Panc1 (cell line): ENCODE results near the gene FCHSD2. TPM values are rescaled to one million over a fixed set of nuclear protein-coding genes. Genes with fewer than 3 reads are reported as not detected.

Experiments used
- ATAC-seq: fragments of 200-7000 bp; cut with Tn5 transposase; 2 replicates; pipeline ENCODE4 v1.9.1; 2020; ENCODE audit warnings: mild to moderate bottlenecking, moderate library complexity
- BruUV-seq: library from RNA; stranded (reverse); fragments of 400-500 nt; replicated peaks from 2 replicates; lab custom pipeline; 2021; lab: Mats Ljungman, UMichigan
- CTCF ChIA-PET: fragments of 300-600 bp; sonication (Branson Sonifier 250); formaldehyde crosslinking; loops from one replicate; lab custom pipeline; 2022; ENCODE audit warnings: antibody characterized with exemption; lab: Charles Lee
- POLR2A ChIA-PET: fragments of 300-600 bp; sonication (Branson Sonifier 250); formaldehyde crosslinking; loops from one replicate; lab custom pipeline; 2022; ENCODE audit warnings: antibody characterized with exemption; lab: Charles Lee
- DNase-seq: peaks from one replicate; pipeline ENCODE4 v3.0.0-alpha.2; 2010; ENCODE audit warnings: low read depth, low spot score
- H3K27ac ChIP-seq: 2 replicates; pipeline ENCODE4 v1.5.1; 2011; ENCODE audit warnings: mild to moderate bottlenecking, low read length, inconsistent platforms
- H3K27me3 ChIP-seq: fragments of 200-500 bp; sonication (Bioruptor generic); 2 replicates; pipeline ENCODE4 v1.6.0; 2014; ENCODE audit warnings: low read length, inconsistent platforms; ENCODE audit not compliant: control insufficient read depth, insufficient read depth
- H3K36me3 ChIP-seq: fragments of 200-500 bp; sonication (Bioruptor generic); 2 replicates; pipeline ENCODE4 v1.5.1; 2014; ENCODE audit warnings: inconsistent platforms, mild to moderate bottlenecking, low read length, moderate library complexity; ENCODE audit not compliant: control insufficient read depth, insufficient read depth
- H3K4me1 ChIP-seq: 2 replicates; pipeline ENCODE4 v1.5.1; 2011; ENCODE audit warnings: inconsistent platforms, mild to moderate bottlenecking, low read length, moderate library complexity; ENCODE audit not compliant: control insufficient read depth, insufficient read depth
- H3K4me3 ChIP-seq, 2 experiments: 2 replicates each; pipeline ENCODE4 v1.5.1; 2011 to 2012; ENCODE audit warnings: low read depth in 2 of 2, low read length in 2 of 2, mild to moderate bottlenecking in 2 of 2, inconsistent platforms in 1 of 2, moderate library complexity in 1 of 2
- H3K9me3 ChIP-seq: fragments of 200-500 bp; sonication (Bioruptor generic); 2 replicates; pipeline ENCODE4 v1.5.1; 2014; ENCODE audit warnings: low read depth, mild to moderate bottlenecking, inconsistent platforms, low read length, moderate library complexity; ENCODE audit not compliant: control insufficient read depth, insufficient read depth
- CTCF ChIP-seq: fragments of 450-650 bp; IDR thresholded peaks from 2 replicates; pipeline ENCODE4 v1.5.1; 2017; ENCODE audit warnings: mild to moderate bottlenecking
- POLR2AphosphoS5 ChIP-seq: IDR thresholded peaks from 2 replicates; pipeline ENCODE4 v1.6.1; 2012; ENCODE audit warnings: mild to moderate bottlenecking, low read depth, low read length, moderate library complexity
- REST ChIP-seq, 2 experiments: IDR thresholded peaks; 2 replicates each; pipeline ENCODE4 v1.6.1; 2011 to 2012; ENCODE audit warnings: low read depth in 2 of 2, control low read depth in 1 of 2, low read length in 1 of 2, mild to moderate bottlenecking in 1 of 2, moderate library complexity in 1 of 2; ENCODE audit not compliant: insufficient read depth in 1 of 2
- SIN3A ChIP-seq: IDR thresholded peaks from 2 replicates; pipeline ENCODE4 v1.6.1; 2012; ENCODE audit warnings: low read depth, mild to moderate bottlenecking, low read length, moderate library complexity, borderline replicate concordance; ENCODE audit not compliant: insufficient read depth
- TCF7L2 ChIP-seq: IDR thresholded peaks from 2 replicates; pipeline ENCODE4 v1.6.1; 2011; ENCODE audit warnings: mild to moderate bottlenecking, low read depth, low read length, inconsistent platforms
- in situ Hi-C: cut with HindIII; loops from 2 replicates; pipeline ENCODE4 v1.10.0; 2016; ENCODE audit warnings: low sequenced_read_pairs, low pct_unique_long_range_greater_than_20kb
- intact Hi-C: fragments of 100-400 bp; cut with micrococcal nuclease; formaldehyde crosslinking; loops from one replicate; pipeline ENCODE4 v1.10.0; 2022; ENCODE audit not compliant: unreplicated experiment
- total RNA-seq: library from RNA; stranded (reverse); gene quantifications from one replicate; pipeline ENCODE4 v1.2.1, GENCODE V29; 2021; ENCODE audit not compliant: unreplicated experiment

FCHSD2 gene
- total RNA-seq, 1 experiment from 2014 or later: 31.8 TPM

GRCh38 chr11:73157101-73158010 lies 15.2 kb upstream of the FCHSD2 start:
- H3K27me3 ChIP-seq: no peaks in the 10 kb centered on the region
- ATAC-seq (no peak), DNase-seq (no peak)
- H3K4me1 ChIP-seq: no peaks in the 10 kb centered on the region
- H3K9me3 ChIP-seq: no peaks in the 10 kb centered on the region
- intact Hi-C loops (no loop called here), in situ Hi-C loops (no loop called here)
- ChIA-PET POLR2A (interaction anchor here (0.6 kb wide), 1 partner anchor 30 kb away, joined by 8 read pairs; no protein-coding TSS in a partner anchor), CTCF (no interaction called here)
- no peak for TF ChIP-seq TCF7L2
- no peak for TF ChIP-seq SIN3A
- no peak for TF ChIP-seq POLR2AphosphoS5
- no peak for TF ChIP-seq CTCF
- no peak for TF ChIP-seq REST (IDR thresholded peaks at IDR 0.05; ENCODE audit: insufficient read depth in 1 of 2, low read depth in 2 of 2, low read length in 1 of 2)
- H3K36me3 ChIP-seq: no peaks in the 10 kb centered on the region
- no peak overlapping the region for H3K4me3 ChIP-seq
- BruUV-seq: no TSS peak
- H3K27ac ChIP-seq: no peak overlapping the region

- in situ Hi-C loops: no loop called here
- intact Hi-C loops: no loop called here
- CTCF ChIA-PET: no interaction called here
Observed at GRCh38 chr11:73156686-73157085, 14.6 kb upstream of the FCHSD2 start.

More at GRCh38 chr11:73156686-73157085, 14.6 kb upstream of the FCHSD2 start:
- H3K4me3 ChIP-seq: no peak overlapping the region
- H3K27ac ChIP-seq: no peak overlapping the region
- DNase-seq: no peak
- POLR2A ChIA-PET: interaction anchor here (0.6 kb wide), 1 partner anchor 14 kb away, joined by 8 read pairs; the partner anchor contains the start of gene FCHSD2
- ATAC-seq: no peak
- no peaks in the 10 kb centered on the region for H3K4me1 ChIP-seq
- H3K27me3 ChIP-seq: no peaks in the 10 kb centered on the region
- H3K36me3 ChIP-seq: no peaks in the 10 kb centered on the region
- no peaks in the 10 kb centered on the region for H3K9me3 ChIP-seq
- no peak for TF ChIP-seq POLR2AphosphoS5
- TF ChIP-seq CTCF: no peak
- no peak for TF ChIP-seq TCF7L2
- no peak for TF ChIP-seq REST (IDR thresholded peaks at IDR 0.05; ENCODE audit: insufficient read depth in 1 of 2, low read depth in 2 of 2, low read length in 1 of 2)
- TF ChIP-seq SIN3A: no peak
- no TSS peak for BruUV-seq
